Right cardiac atrium (tissue), 5 donors: ENCODE measurements around the gene PLXNB3. TPM values are rescaled to one million over a fixed set of nuclear protein-coding genes. Genes with fewer than 3 reads are reported as not detected.

ENCODE experiments used
- ATAC-seq, 2 donors: fragments of 200-7000 bp; cut with Tn5 transposase; one replicate each; pipeline versions ENCODE4 v1.8.0 to v1.9.1; 2020; ENCODE audit warnings: moderate library complexity in 2 of 2, mild to moderate bottlenecking in 1 of 2
- DNase-seq, 3 donors: peaks; one replicate each; pipeline ENCODE4 v3.0.0-alpha.2; 2020
- H3K27ac ChIP-seq: one replicate; pipeline ENCODE4 v1.5.1; 2013; ENCODE audit warnings: mild to moderate bottlenecking, low read length, control low read depth, moderate library complexity
- H3K27me3 ChIP-seq: one replicate; pipeline ENCODE4 v1.6.1; 2013; ENCODE audit not compliant: control insufficient read depth, insufficient read depth
- H3K4me1 ChIP-seq: one replicate; pipeline ENCODE4 v1.6.1; 2013; ENCODE audit warnings: low read length; ENCODE audit not compliant: control insufficient read depth, insufficient read depth
- H3K4me3 ChIP-seq: one replicate; pipeline ENCODE4 v1.5.1; 2013; ENCODE audit warnings: low read length, control low read depth
- H3K9me3 ChIP-seq: one replicate; pipeline ENCODE4 v1.6.1; 2013; ENCODE audit warnings: low read length; ENCODE audit not compliant: control insufficient read depth
- WGBS: extraction: QIAGEN DNeasy Blood & Tissue Kit; methylation state at CpG from one replicate; pipeline ENCODE4 v1.1.7; 2013; 5-methylcytosine and 5-hydroxymethylcytosine counted together
- intact Hi-C, 4 donors: fragments of 100-400 bp; cut with DNase I; formaldehyde crosslinking; loops; one replicate each; pipeline versions ENCODE4 v1.11.0 to v1.14.0; 2022 to 2023
- polyA plus RNA-seq: library from polyadenylated mRNA; stranded (reverse); fragments of 200-250 nt; gene quantifications from one replicate; pipeline ENCODE4 v1.2.3, GENCODE V29; 2013
- total RNA-seq, 4 donors: library from RNA; stranded (reverse); fragmentation: NEBNext Ultra II Directional; extraction: Animal tissue kit (Norgen Biotek cat#: 25700); gene quantifications; one replicate each; pipeline ENCODE4 v1.2.1, GENCODE V29; 2021
- donor health status: healthy with polysubstance abuse.
- donor health status: DM: no; HTN: yes; CAD: no.
- donor health status: DM: no; HTN: no; CAD: no.
- donor health status: DM: no; HTN: yes; CAD: no; lungs with severe emphysema.
- donor health status: DM: yes; HTN: yes; CAD: no.

The PLXNB3 gene
- total and polyA plus RNA-seq, 5 donors: 6.8 to 10.9 (median 9.2) TPM

- Histone ChIP-seq H3K27me3 (no peaks in the 10 kb centered on the region), H3K9me3 (no peaks in the 10 kb centered on the region), H3K4me1 (no peaks in the 10 kb centered on the region), H3K4me3 (no peak overlapping the region), H3K27ac (no peak overlapping the region)
- intact Hi-C loops: loop anchor here in 2 of 4 donors (10.0 kb wide), 1 partner anchor 185 kb away; no protein-coding TSS in a partner anchor
- WGBS: 84% methylated on average over 25 of the region's 25 CpGs
- DNase-seq: peak in 2 of 3 donors; percentile 28 to 50
- ATAC-seq: no peak
These were observed 6.0 kb downstream of the PLXNB3 start for GRCh38 chrX:153769865-153770600.

- 89% methylated on average over 18 of the region's 18 CpGs for WGBS
- Histone ChIP-seq H3K27me3 (no peaks in the 10 kb centered on the region), H3K4me3 (no peak overlapping the region), H3K27ac (no peak overlapping the region), H3K4me1 (no peaks in the 10 kb centered on the region), H3K9me3 (no peaks in the 10 kb centered on the region)
- ATAC-seq: no peak
- intact Hi-C loops: no loop called here
- no peak for DNase-seq
These were observed 6.8 kb downstream of the PLXNB3 start for GRCh38 chrX:153770601-153771414.

- Histone ChIP-seq H3K27ac (no peak overlapping the region), H3K4me3 (no peak overlapping the region), H3K4me1 (no peaks in the 10 kb centered on the region), H3K9me3 (no peaks in the 10 kb centered on the region), H3K27me3 (no peaks in the 10 kb centered on the region)
- peak in 1 of 3 donors; percentile 49 for DNase-seq
- 89% methylated on average over 37 of the region's 37 CpGs for whole genome bisulfite sequencing
- no peak for ATAC-seq
- intact Hi-C loops: no loop called here
These were observed 7.6 kb downstream of the PLXNB3 start for GRCh38 chrX:153771415-153772315.

- peak in 2 of 3 donors; percentile 6 to 59 for DNase-seq
- intact Hi-C loops: no loop called here
- 82% methylated on average over 21 of the region's 21 CpGs for WGBS
- no peak for ATAC-seq
- Histone ChIP-seq H3K4me3 (no peak overlapping the region), H3K4me1 (no peaks in the 10 kb centered on the region), H3K27me3 (no peaks in the 10 kb centered on the region), H3K27ac (no peak overlapping the region), H3K9me3 (no peaks in the 10 kb centered on the region)
These were observed 8.5 kb downstream of the PLXNB3 start for GRCh38 chrX:153772316-153773217.

GRCh38 chrX:153773218-153773611, 9.2 kb downstream of the PLXNB3 start:
- no peaks in the 10 kb centered on the region for H3K9me3 ChIP-seq
- WGBS: 94% methylated on average over 23 of the region's 23 CpGs

GRCh38 chrX:153773741-153774575, 9.9 kb downstream of the PLXNB3 start:
- Histone ChIP-seq H3K4me3 (no peak overlapping the region), H3K4me1 (no peaks in the 10 kb centered on the region), H3K27me3 (no peaks in the 10 kb centered on the region), H3K27ac (no peak overlapping the region), H3K9me3 (no peaks in the 10 kb centered on the region)
- 96% methylated on average over 48 of the region's 48 CpGs for WGBS
- ATAC-seq: no peak
- intact Hi-C loops: no loop called here
- DNase-seq: peak in 2 of 3 donors; percentile 38 to 60

More at GRCh38 chrX:153773218-153773611, 9.2 kb downstream of the PLXNB3 start:
- no peaks in the 10 kb centered on the region for H3K4me1 ChIP-seq
- ATAC-seq: no peak
- DNase-seq: peak in 2 of 3 donors; percentile 7 to 52
- no peaks in the 10 kb centered on the region for H3K27me3 ChIP-seq
- intact Hi-C loops: no loop called here
- no peak overlapping the region for H3K27ac ChIP-seq
- no peak overlapping the region for H3K4me3 ChIP-seq

GRCh38 chrX:153774576-153775292, 10.7 kb downstream of the PLXNB3 start:
- DNase-seq: peak in 2 of 3 donors; percentile 20 to 59
- Histone ChIP-seq H3K27ac (no peak overlapping the region), H3K4me3 (no peak overlapping the region), H3K9me3 (no peaks in the 10 kb centered on the region), H3K4me1 (no peaks in the 10 kb centered on the region), H3K27me3 (no peaks in the 10 kb centered on the region)
- no peak for ATAC-seq
- intact Hi-C loops: no loop called here
- 91% methylated on average over 35 of the region's 37 CpGs for WGBS

GRCh38 chrX:153775293-153776119, 11.5 kb downstream of the PLXNB3 start:
- peak in 2 of 3 donors; percentile 28 to 46 for DNase-seq
- no peak for ATAC-seq
- Histone ChIP-seq H3K9me3 (no peaks in the 10 kb centered on the region), H3K27me3 (no peaks in the 10 kb centered on the region), H3K4me1 (no peaks in the 10 kb centered on the region), H3K4me3 (no peak overlapping the region), H3K27ac (no peak overlapping the region)
- 92% methylated on average over 42 of the region's 42 CpGs for WGBS
- intact Hi-C loops: no loop called here
